Right cardiac atrium (tissue), 5 donors: Measurements from ENCODE around the gene MRPL21. TPM values are rescaled to one million over a fixed set of nuclear protein-coding genes. Genes with fewer than 3 reads are reported as not detected.
"Not testable (repeated sequence)": the region's sequence is repeated elsewhere in the genome, so short reads cannot be mapped to it uniquely, and the experiment has no call there.

ENCODE experiments used
- ATAC-seq, 2 donors: fragments of 200-7000 bp; cut with Tn5 transposase; one replicate each; pipeline versions ENCODE4 v1.8.0 to v1.9.1; 2020; ENCODE audit warnings: moderate library complexity in 2 of 2, mild to moderate bottlenecking in 1 of 2
- DNase-seq, 3 donors: peaks; one replicate each; pipeline ENCODE4 v3.0.0-alpha.2; 2020
- H3K27ac ChIP-seq: one replicate; pipeline ENCODE4 v1.5.1; 2013; ENCODE audit warnings: mild to moderate bottlenecking, low read length, control low read depth, moderate library complexity
- H3K27me3 ChIP-seq: one replicate; pipeline ENCODE4 v1.6.1; 2013; ENCODE audit not compliant: control insufficient read depth, insufficient read depth
- H3K4me1 ChIP-seq: one replicate; pipeline ENCODE4 v1.6.1; 2013; ENCODE audit warnings: low read length; ENCODE audit not compliant: control insufficient read depth, insufficient read depth
- H3K4me3 ChIP-seq: one replicate; pipeline ENCODE4 v1.5.1; 2013; ENCODE audit warnings: low read length, control low read depth
- H3K9me3 ChIP-seq: one replicate; pipeline ENCODE4 v1.6.1; 2013; ENCODE audit warnings: low read length; ENCODE audit not compliant: control insufficient read depth
- WGBS: extraction: QIAGEN DNeasy Blood & Tissue Kit; methylation state at CpG from one replicate; pipeline ENCODE4 v1.1.7; 2013; 5-methylcytosine and 5-hydroxymethylcytosine counted together
- intact Hi-C, 4 donors: fragments of 100-400 bp; cut with DNase I; formaldehyde crosslinking; loops; one replicate each; pipeline versions ENCODE4 v1.11.0 to v1.14.0; 2022 to 2023
- polyA plus RNA-seq: library from polyadenylated mRNA; stranded (reverse); fragments of 200-250 nt; gene quantifications from one replicate; pipeline ENCODE4 v1.2.3, GENCODE V29; 2013
- total RNA-seq, 4 donors: library from RNA; stranded (reverse); fragmentation: NEBNext Ultra II Directional; extraction: Animal tissue kit (Norgen Biotek cat#: 25700); gene quantifications; one replicate each; pipeline ENCODE4 v1.2.1, GENCODE V29; 2021
- donor health status: healthy with polysubstance abuse.
- donor health status: DM: no; HTN: yes; CAD: no.
- donor health status: DM: no; HTN: no; CAD: no.
- donor health status: DM: no; HTN: yes; CAD: no; lungs with severe emphysema.
- donor health status: DM: yes; HTN: yes; CAD: no.

The MRPL21 gene
- total and polyA plus RNA-seq, 5 donors = 57.3 to 144 (median 82.9) TPM

- peaks cover 12% of the 10 kb centered on the region for H3K4me1 ChIP-seq
- intact Hi-C loops = no loop called here
- no peak overlapping the region for H3K4me3 ChIP-seq
- H3K9me3 ChIP-seq = no peaks in the 10 kb centered on the region
- DNase-seq = peak; percentile 68 to 87 (median 81)
- H3K27me3 ChIP-seq = no peaks in the 10 kb centered on the region
- ATAC-seq = peak; percentile 69 to 73
- WGBS = 51% methylated on average over 18 of the region's 18 CpGs
- no peak overlapping the region for H3K27ac ChIP-seq
Observed at GRCh38 chr11:68889948-68890446, 13.6 kb downstream of the MRPL21 start.

DNA sequence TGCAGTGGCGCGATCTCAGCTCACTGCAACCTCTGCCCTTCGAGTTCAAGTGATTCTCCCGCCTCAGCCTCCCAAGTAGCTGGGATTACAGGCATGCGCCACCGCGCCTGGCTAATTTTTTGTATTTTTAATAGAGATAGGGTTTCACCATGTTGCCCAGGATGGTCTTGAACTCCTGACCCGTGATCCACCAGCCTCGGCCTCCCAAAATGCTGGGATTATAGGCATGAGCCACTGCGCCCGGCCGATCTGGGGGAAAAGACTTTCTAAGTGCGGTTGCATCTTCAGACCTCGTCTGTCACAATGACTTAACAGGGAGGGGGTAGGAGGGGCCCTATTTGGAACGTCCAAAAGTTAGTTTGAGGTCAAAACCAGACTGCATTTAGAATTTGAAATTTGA, 18.8 kb downstream of the MRPL21 start:
- intact Hi-C loops, H3K4me1 ChIP-seq, ATAC-seq, H3K27me3 ChIP-seq, H3K27ac ChIP-seq, H3K4me3 ChIP-seq, DNase-seq, H3K9me3 ChIP-seq: not testable (repeated sequence)
- 94% methylated on average over 15 of the region's 15 CpGs for WGBS

DNA sequence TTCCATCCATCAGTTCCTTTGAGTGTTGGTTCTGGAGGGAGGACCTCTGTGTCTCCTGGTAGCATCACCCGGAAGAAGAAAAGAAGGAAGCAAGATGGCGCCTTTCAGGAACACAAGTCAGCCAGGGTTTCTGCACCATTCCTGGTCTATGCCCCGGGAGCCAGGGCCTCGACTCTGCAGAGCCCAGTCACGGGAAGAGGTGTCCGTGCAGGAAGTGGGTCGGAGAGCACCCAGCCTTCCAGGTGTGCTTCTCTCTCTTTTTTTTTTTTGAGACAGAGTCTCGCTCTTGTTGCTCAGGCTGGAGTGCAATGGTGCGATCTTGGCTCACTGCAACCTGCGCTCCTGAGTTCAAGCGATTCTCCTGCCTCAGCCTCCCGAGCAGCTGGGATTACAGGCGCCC, 21.2 kb downstream of the MRPL21 start:
- DNase-seq (no peak), ATAC-seq (no peak)
- Histone ChIP-seq H3K27me3 (no peaks in the 10 kb centered on the region), H3K4me1 (no peaks in the 10 kb centered on the region), H3K9me3 (no peaks in the 10 kb centered on the region), H3K4me3 (no peak overlapping the region), H3K27ac (no peak overlapping the region)
- 87% methylated on average over 13 of the region's 13 CpGs for WGBS
- intact Hi-C loops = no loop called here

DNA sequence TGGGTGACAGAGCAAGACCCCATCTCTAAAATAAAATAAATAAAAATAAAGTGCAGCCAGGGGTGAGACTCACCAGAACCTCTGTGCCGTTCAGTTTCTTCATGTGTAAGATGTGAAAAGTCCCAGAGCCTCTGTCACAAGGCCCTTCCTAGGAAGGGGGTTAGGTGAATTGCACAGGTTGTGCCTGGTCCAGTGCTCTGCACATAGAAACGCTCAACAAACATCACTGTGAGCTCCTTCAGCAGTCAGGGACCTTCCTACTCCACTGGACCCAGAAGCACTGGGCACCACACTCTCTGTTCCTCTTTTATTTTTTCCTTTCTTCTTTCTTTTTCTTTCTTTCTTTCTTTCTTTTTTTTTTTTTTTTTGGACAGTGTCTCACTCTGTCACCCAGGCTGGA, 22.3 kb downstream of the MRPL21 start:
- ATAC-seq (no peak), DNase-seq (no peak)
- whole genome bisulfite sequencing = 96% methylated on average over 2 of the region's 2 CpGs
- H3K27ac ChIP-seq = no peak overlapping the region
- H3K9me3 ChIP-seq = no peaks in the 10 kb centered on the region
- intact Hi-C loops = no loop called here
- no peaks in the 10 kb centered on the region for H3K4me1 ChIP-seq
- no peak overlapping the region for H3K4me3 ChIP-seq
- H3K27me3 ChIP-seq = no peaks in the 10 kb centered on the region

DNA sequence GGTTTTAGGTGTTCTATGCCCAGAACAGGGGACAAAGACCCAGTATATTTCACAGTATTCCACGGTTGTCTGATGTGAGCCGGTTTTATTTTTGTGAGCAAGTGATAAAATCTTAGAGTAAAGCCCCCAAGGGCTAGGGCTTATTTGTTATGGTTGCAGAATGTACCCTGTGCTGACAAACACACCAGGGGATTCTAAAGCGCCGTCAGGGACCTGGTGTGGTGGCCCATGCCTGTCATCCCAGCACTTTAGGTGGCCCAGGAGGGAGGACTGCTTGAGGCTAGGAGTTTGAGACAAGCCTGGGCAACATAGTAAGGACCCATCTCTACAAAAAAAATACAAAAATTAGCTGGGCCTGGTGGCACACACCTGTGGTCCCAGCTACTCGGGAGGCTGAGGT, 22.8 kb downstream of the MRPL21 start:
- H3K9me3 ChIP-seq = no peaks in the 10 kb centered on the region
- WGBS = 92% methylated on average over 5 of the region's 5 CpGs
- intact Hi-C loops = no loop called here

GRCh38 chr11:68878022-68878421, 25.6 kb downstream of the MRPL21 start:
- Histone ChIP-seq H3K4me3 (no peak overlapping the region), H3K4me1 (peaks cover 4% of the 10 kb centered on the region), H3K27ac (no peak overlapping the region), H3K27me3 (no peaks in the 10 kb centered on the region), H3K9me3 (no peaks in the 10 kb centered on the region)
- WGBS = 80% methylated on average over 7 of the region's 7 CpGs
- intact Hi-C loops = no loop called here
- no peak for DNase-seq
- no peak for ATAC-seq

More for the DNA sequence above, 22.8 kb downstream of the MRPL21 start:
- no peak for ATAC-seq
- Histone ChIP-seq H3K4me3 (no peak overlapping the region), H3K27me3 (no peaks in the 10 kb centered on the region), H3K27ac (no peak overlapping the region), H3K4me1 (no peaks in the 10 kb centered on the region)
- DNase-seq = no peak

GRCh38 chr11:68872216-68873003, 31.2 kb downstream of the MRPL21 start:
- no peak overlapping the region for H3K4me3 ChIP-seq

DNA sequence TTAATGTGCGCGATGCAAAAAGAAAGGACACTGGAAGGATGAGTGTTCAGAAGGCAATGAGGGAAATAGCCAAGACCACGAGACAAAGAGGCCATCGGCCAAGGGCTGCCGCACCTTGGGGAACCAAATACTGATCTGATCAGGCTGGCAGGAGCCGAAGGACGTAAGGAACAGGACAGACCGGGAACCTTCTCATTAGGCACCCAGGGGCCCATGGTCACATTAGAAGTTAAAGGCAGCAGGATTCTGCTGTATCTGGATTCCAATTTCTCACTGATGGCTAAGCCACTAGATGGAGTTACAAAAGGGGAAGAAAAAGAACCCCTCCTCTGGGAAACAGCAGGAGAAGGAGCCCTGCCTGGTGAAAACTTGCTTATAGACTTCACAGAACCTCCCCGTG, 33.2 kb downstream of the MRPL21 start:
- H3K4me3 ChIP-seq = peak overlapping the region; percentile 42
- H3K4me1 ChIP-seq = peaks cover 10% of the 10 kb centered on the region
- intact Hi-C loops = no loop called here
- H3K27ac ChIP-seq = no peak overlapping the region
- no peaks in the 10 kb centered on the region for H3K27me3 ChIP-seq
- no peak for DNase-seq
- 57% methylated on average over 9 of the region's 9 CpGs for WGBS
- H3K9me3 ChIP-seq = no peaks in the 10 kb centered on the region
- peak in 1 of 2 donors; percentile 8 for ATAC-seq

More at GRCh38 chr11:68872216-68873003, 31.2 kb downstream of the MRPL21 start:
- H3K27me3 ChIP-seq = no peaks in the 10 kb centered on the region
- DNase-seq (no peak), ATAC-seq (no peak)
- H3K4me1 ChIP-seq = peaks cover 10% of the 10 kb centered on the region
- 59% methylated on average over 12 of the region's 12 CpGs for WGBS
- intact Hi-C loops = no loop called here
- H3K27ac ChIP-seq = no peak overlapping the region
- no peaks in the 10 kb centered on the region for H3K9me3 ChIP-seq

DNA sequence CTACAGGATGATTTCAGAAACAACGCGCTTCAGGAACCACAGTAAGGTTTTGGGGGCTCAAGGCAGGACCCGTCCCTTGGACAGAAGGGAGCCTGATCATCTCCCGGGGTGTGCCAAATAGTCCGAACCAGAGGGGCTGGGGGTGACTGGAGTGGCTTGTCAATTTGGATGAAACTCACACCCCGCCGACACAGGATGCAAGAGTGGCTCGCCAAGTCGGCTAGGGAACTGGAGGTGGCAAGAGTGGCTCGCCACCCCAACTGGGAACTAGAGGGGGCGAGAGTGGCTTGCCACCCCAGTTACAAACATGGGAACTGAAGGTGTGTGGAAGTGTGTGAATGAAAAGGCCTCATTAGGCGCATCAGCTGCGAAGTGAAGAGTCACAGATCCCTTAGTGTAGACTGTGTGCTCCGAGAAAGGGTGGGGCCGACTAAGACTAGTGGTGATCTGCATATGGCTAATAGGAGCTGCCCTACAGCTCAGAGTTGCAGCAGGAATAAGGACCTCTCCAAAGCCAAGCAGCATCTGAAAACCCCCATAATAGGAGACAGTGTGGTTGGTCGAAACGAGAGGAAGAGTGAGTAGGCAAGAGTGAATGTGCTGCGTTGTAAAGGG, 35.3 kb downstream of the MRPL21 start:
- no peak overlapping the region for H3K27ac ChIP-seq
- H3K4me3 ChIP-seq = no peak overlapping the region
- peaks cover 6% of the 10 kb centered on the region for H3K4me1 ChIP-seq
- intact Hi-C loops = no loop called here
- WGBS = 91% methylated on average over 18 of the region's 18 CpGs
- DNase-seq (no peak), ATAC-seq (no peak)
- no peaks in the 10 kb centered on the region for H3K27me3 ChIP-seq
- H3K9me3 ChIP-seq = no peaks in the 10 kb centered on the region

DNA sequence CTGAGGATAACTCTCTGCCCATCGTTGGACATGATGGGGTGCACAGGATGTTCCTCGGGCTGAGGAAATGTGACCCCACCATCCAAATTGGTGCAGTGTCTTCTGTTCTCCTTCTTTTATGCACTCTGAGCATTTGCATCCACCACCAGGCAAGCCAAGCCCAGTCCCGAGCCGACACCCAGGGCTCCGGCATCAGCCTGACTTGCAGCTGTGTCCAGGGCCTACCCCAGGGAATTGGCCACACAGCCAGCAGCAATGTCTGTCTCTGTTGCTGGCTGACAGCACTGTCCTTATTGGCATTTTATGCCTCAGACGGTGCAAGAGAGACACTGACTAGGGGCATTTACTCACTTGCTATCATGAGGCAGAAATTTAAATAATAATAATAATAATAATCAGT, 36.6 kb downstream of the MRPL21 start:
- WGBS = 59% methylated on average over 6 of the region's 6 CpGs
- H3K27me3 ChIP-seq = no peaks in the 10 kb centered on the region
- no peak overlapping the region for H3K4me3 ChIP-seq
- no peaks in the 10 kb centered on the region for H3K9me3 ChIP-seq
- DNase-seq = peak in 2 of 3 donors; percentile 75 to 76
- peaks cover 6% of the 10 kb centered on the region for H3K4me1 ChIP-seq
- intact Hi-C loops = no loop called here
- peak; percentile 28 to 32 for ATAC-seq
- no peak overlapping the region for H3K27ac ChIP-seq

DNA sequence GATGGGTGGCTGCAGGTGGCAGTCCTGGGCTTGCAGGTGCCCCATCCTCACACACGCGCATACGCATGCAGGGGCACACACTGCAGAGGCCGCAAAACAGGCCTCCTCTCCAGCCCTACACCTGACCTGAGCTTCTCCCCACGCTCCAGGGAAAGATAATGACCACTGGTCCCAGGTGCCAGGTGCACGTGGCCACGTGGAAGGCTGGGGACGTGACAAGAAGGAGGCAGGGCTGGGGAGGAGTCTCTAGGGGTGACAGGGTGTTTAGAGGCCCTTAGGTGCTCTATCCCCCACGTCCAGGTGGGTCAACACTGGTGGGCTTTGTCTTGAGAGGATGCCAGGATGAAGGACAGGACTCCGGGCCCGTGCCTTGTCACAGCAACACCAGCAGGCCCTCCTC, 38.4 kb downstream of the MRPL21 start:
- no peaks in the 10 kb centered on the region for H3K9me3 ChIP-seq
- DNase-seq (no peak), ATAC-seq (peak in 1 of 2 donors; percentile 30)
- WGBS = 94% methylated on average over 11 of the region's 11 CpGs
- H3K4me3 ChIP-seq = no peak overlapping the region
- no peaks in the 10 kb centered on the region for H3K27me3 ChIP-seq
- H3K27ac ChIP-seq = no peak overlapping the region
- H3K4me1 ChIP-seq = no peaks in the 10 kb centered on the region
- intact Hi-C loops = no loop called here
